Thyroid gland (tissue), 4 donors: ENCODE results near the gene RAB19. TPM values are rescaled to one million over a fixed set of nuclear protein-coding genes. Genes with fewer than 3 reads are reported as not detected.
"Not testable (repeated sequence)": the region's sequence is repeated elsewhere in the genome, so short reads cannot be mapped to it uniquely, and the experiment has no call there.

Experiments
- DNase-seq, 2 donors: peaks; one replicate each; pipeline ENCODE4 v3.0.0-alpha.2; 2019
- H3K27ac ChIP-seq, 3 donors: fragments of 200-600 bp; sonication (generic); 1 replicate in 2 of 3; 2 replicates in 1 of 3; pipeline ENCODE4 v1.5.1; 2016 to 2019; ENCODE audit warnings: mild to moderate bottlenecking in 1 of 3, moderate library complexity in 1 of 3
- H3K27me3 ChIP-seq: fragments of 200-600 bp; sonication (generic); one replicate; pipeline ENCODE4 v1.5.1; 2019
- H3K36me3 ChIP-seq, 2 donors: fragments of 200-600 bp; sonication (generic); one replicate each; pipeline ENCODE4 v1.5.1; 2016 to 2019
- H3K4me1 ChIP-seq, 2 donors: fragments of 200-600 bp; sonication (generic); one replicate each; pipeline ENCODE4 v1.5.1; 2017 to 2019
- H3K4me3 ChIP-seq, 3 donors: fragments of 200-600 bp; sonication (generic); replicated peaks in 1 of 3; 1 replicate in 2 of 3; 2 replicates in 1 of 3; pipeline ENCODE4 v1.5.1; 2016; ENCODE audit warnings: mild to moderate bottlenecking in 1 of 3
- H3K9me3 ChIP-seq: fragments of 200-600 bp; sonication (generic); one replicate; pipeline ENCODE4 v1.5.1; 2017
- POLR2A ChIP-seq, 2 donors: fragments of 450-650 bp; IDR thresholded peaks; one replicate each; pipeline ENCODE4 v1.6.1; 2017; ENCODE audit warnings: antibody characterized with exemption in 2 of 2, mild to moderate bottlenecking in 2 of 2, moderate library complexity in 1 of 2
- WGBS, 2 donors: methylation state at CpG; one replicate each; pipeline ENCODE4 v1.1.5; 2017; 5-methylcytosine and 5-hydroxymethylcytosine counted together
- intact Hi-C: fragments of 100-400 bp; cut with DNase I; formaldehyde crosslinking; loops from one replicate; pipeline ENCODE4 v1.15.1; 2023
- total RNA-seq, 4 donors: library from RNA; depleted of rRNA; stranded (reverse); fragments of >200 nt; gene quantifications; one replicate each; pipeline ENCODE4 v1.2.3, GENCODE V29; 2016
- TF ChIP-seq, protein P1 (sequence below), 6 experiments: fragments of 200-600 bp in 3 of 6; fragments of 450-650 bp in 3 of 6; sonication (generic) in 3 of 6; IDR thresholded peaks; one replicate each; pipeline ENCODE4 v1.5.1; 2016 to 2019; ENCODE audit warnings: antibody characterized with exemption in 6 of 6, mild to moderate bottlenecking in 2 of 6, inconsistent platforms in 1 of 6, moderate library complexity in 1 of 6

The RAB19 gene
- total RNA-seq, 4 donors from 2014 or later = 9.7 to 45.5 (median 17.2) TPM

DNA sequence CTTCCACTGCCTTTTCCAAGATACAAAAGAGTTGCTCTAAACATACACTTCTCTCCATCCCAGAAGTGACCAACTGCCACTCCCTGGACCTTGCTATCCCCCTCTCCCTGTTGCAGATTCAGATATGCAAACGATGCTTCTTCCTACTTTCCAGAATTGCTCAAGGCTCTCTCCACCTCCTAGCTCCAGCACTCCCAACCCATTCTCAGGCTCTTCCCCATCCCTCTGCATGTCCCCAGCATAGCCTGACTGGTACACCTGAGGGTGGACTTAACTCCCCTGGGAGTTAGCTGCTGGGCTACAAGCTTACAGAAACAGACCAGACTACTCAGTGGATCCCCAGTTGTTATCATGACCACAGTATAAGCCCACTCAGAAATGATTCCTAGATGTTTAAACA is 47.9 kb downstream of the RAB19 start:
- Histone ChIP-seq H3K9me3 (no peaks in the 10 kb centered on the region), H3K36me3 (peaks cover 13 to 25% of the 10 kb centered on the region in 2 donors), H3K27me3 (no peaks in the 10 kb centered on the region), H3K4me1 (peaks cover 0 to 9% of the 10 kb centered on the region in 2 donors), H3K4me3 (no peak overlapping the region), H3K27ac (no peak overlapping the region)
- 45 to 73% methylated on average over 1 of the region's 1 CpG for WGBS, 2 donors
- intact Hi-C loops = no loop called here
- no peak for TF ChIP-seq POLR2A (IDR thresholded peaks at IDR 0.05)
- TF ChIP-seq, protein P1, sequence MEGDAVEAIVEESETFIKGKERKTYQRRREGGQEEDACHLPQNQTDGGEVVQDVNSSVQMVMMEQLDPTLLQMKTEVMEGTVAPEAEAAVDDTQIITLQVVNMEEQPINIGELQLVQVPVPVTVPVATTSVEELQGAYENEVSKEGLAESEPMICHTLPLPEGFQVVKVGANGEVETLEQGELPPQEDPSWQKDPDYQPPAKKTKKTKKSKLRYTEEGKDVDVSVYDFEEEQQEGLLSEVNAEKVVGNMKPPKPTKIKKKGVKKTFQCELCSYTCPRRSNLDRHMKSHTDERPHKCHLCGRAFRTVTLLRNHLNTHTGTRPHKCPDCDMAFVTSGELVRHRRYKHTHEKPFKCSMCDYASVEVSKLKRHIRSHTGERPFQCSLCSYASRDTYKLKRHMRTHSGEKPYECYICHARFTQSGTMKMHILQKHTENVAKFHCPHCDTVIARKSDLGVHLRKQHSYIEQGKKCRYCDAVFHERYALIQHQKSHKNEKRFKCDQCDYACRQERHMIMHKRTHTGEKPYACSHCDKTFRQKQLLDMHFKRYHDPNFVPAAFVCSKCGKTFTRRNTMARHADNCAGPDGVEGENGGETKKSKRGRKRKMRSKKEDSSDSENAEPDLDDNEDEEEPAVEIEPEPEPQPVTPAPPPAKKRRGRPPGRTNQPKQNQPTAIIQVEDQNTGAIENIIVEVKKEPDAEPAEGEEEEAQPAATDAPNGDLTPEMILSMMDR (IDR thresholded peaks at IDR 0.05) = no peak
- DNase-seq = no peak

DNA sequence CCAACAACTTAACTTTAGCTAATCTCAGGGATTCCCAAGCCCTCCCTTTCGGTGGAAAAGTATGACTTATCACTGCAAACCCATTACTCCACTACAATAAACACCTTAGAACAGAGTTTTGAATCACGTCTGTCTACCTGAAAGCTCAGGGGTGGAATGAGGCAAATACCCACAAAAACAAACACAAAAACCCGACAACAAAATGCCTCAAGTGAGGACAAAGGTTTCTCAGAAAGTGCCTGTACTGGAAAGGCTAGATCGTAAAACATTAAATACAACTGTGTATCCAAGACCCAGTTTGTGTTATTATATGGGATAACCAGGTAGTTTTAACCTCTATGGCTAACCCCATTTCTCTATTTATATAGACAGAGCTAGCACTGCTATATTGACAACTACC is 49.4 kb downstream of the RAB19 start:
- no peak for DNase-seq
- H3K27ac ChIP-seq = no peak overlapping the region
- no peaks in the 10 kb centered on the region for H3K27me3 ChIP-seq
- peaks cover 18 to 30% of the 10 kb centered on the region in 2 donors for H3K36me3 ChIP-seq
- intact Hi-C loops = no loop called here
- H3K9me3 ChIP-seq = no peaks in the 10 kb centered on the region
- TF ChIP-seq, protein P1 (IDR thresholded peaks at IDR 0.05) = no peak
- no peak for TF ChIP-seq POLR2A (IDR thresholded peaks at IDR 0.05)
- peaks cover 0 to 9% of the 10 kb centered on the region in 2 donors for H3K4me1 ChIP-seq
- H3K4me3 ChIP-seq = no peak overlapping the region
- 93% methylated on average over 4 of the region's 4 CpGs for WGBS, 2 donors

GRCh38 chr7:140453785-140454656 is 50.2 kb downstream of the RAB19 start:
- H3K27me3 ChIP-seq, H3K4me3 ChIP-seq, DNase-seq, H3K9me3 ChIP-seq, intact Hi-C loops, H3K4me1 ChIP-seq, H3K27ac ChIP-seq: not testable (repeated sequence)
- peaks cover 25 to 37% of the 10 kb centered on the region in 2 donors for H3K36me3 ChIP-seq
- WGBS, 2 donors = 94 to 97% methylated on average over 9 of the region's 9 CpGs

DNA sequence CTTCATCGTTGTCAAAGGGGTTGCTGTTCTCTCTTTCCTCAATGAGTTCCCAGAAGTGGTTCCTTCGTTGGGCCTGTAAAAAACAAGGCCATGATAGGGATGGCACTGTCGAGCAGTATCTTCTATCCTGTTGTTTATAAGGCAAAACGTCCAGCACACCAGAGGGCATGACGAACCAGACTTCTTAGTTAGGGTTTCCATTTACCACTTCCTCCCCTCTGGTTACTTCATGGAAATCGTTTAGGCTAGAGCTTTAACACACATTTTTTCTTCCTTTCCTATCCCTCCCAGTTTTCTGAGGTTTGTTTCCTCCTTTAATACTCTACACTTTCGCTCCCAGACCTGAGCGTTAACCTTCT is 50.8 kb downstream of the RAB19 start:
- Histone ChIP-seq H3K27me3 (no peaks in the 10 kb centered on the region), H3K9me3 (no peaks in the 10 kb centered on the region), H3K36me3 (peaks cover 31 to 37% of the 10 kb centered on the region in 2 donors), H3K27ac (no peak overlapping the region), H3K4me1 (peaks cover 0 to 9% of the 10 kb centered on the region in 2 donors), H3K4me3 (no peak overlapping the region)
- WGBS, 2 donors = 84 to 85% methylated on average over 8 of the region's 8 CpGs
- TF ChIP-seq, protein P1 (IDR thresholded peaks at IDR 0.05) = no peak
- intact Hi-C loops = no loop called here
- DNase-seq = no peak

GRCh38 chr7:140455743-140456142 is 51.9 kb downstream of the RAB19 start:
- peaks cover 34 to 37% of the 10 kb centered on the region in 2 donors for H3K36me3 ChIP-seq
- WGBS, 2 donors = 84 to 86% methylated on average over 4 of the region's 4 CpGs

More at GRCh38 chr7:140455743-140456142, 51.9 kb downstream of the RAB19 start:
- no peak for TF ChIP-seq POLR2A (IDR thresholded peaks at IDR 0.05)
- TF ChIP-seq, protein P1 (IDR thresholded peaks at IDR 0.05) = no peak
- Histone ChIP-seq H3K27ac (no peak overlapping the region), H3K9me3 (no peaks in the 10 kb centered on the region), H3K4me3 (no peak overlapping the region), H3K27me3 (no peaks in the 10 kb centered on the region), H3K4me1 (peaks cover 0 to 9% of the 10 kb centered on the region in 2 donors)
- intact Hi-C loops = no loop called here
- DNase-seq = no peak
